HG02943 (cell line): ENCODE results near the gene RDX.
"Not testable (repeated sequence)": the region's sequence is repeated elsewhere in the genome, so short reads cannot be mapped to it uniquely, and the experiment has no call there.

ENCODE experiments used
- ATAC-seq: cut with Tn5 transposase; IDR thresholded peaks from one replicate; pipeline ENCODE4 v1.9.1; 2021; ENCODE audit warnings: mild to moderate bottlenecking, low read depth, moderate library complexity; ENCODE audit not compliant: unreplicated experiment

The RDX gene

DNA sequence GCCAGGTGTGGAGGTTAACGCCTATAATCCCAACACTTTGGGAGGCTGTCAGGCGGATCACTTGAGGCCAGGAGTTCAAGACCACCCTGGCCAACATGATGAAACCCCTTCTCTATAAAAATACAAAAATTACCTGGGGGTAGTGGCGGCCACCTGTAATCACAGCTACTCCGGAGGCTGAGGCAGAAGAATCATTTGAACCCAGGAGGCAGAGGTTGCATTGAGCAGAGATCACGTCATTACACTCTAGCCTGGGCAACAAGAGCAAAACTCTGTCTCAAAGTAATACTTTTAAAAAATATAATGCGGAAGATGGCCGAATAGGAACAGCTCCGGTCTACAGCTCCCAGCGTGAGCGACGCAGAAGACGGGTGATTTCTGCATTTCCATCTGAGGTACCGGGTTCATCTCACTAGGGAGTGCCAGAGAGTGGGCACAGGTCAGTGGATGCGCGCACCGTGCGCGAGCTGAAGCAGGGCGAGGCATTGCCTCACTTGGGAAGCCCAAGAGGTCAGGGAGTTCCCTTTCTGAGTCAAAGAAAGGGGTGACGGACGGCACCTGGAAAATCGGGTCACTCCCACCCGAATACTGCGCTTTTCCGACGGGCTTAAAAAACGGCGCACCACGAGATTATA, 87.6 kb downstream of the RDX start:
- not testable (repeated sequence) for ATAC-seq

DNA sequence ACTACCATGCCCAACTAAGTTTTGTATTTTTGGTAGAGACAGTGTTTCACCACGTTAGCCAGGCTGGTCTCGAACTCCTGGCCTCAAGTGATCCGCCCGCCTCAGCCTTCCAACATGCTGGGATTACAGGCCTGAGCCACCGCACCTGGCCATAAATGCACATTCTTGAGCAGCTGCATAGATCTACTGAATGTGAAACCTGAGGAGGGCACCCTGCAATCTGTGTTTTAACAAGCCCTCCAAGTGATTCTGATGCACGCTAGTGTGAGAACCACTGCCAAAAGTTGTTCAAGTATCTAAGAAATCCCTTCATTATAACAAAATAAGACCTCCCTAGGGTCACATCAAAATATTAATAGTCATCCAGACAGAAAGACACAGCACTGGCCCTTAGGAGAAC, 89.3 kb downstream of the RDX start:
- ATAC-seq, result no peak

DNA sequence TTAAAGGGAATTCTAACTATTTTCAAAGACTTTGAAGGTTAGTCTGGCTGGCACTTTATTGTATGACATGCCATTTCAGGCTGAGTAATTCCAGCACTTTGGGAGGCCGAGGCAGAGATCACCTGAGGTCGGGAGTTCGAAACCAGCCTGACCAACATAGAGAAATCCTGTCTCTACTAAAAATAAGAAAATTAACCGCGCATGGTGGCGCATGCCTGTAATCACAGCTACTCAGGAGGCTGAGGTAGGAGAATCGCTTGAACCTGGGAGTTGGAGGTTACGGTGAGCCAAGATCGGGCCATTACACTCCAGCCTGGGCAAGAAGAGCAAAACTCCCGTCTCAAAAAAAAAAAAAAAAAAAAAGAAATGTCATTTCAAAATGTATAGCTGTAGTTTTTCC, 95.6 kb downstream of the RDX start:
- no peak for ATAC-seq

DNA sequence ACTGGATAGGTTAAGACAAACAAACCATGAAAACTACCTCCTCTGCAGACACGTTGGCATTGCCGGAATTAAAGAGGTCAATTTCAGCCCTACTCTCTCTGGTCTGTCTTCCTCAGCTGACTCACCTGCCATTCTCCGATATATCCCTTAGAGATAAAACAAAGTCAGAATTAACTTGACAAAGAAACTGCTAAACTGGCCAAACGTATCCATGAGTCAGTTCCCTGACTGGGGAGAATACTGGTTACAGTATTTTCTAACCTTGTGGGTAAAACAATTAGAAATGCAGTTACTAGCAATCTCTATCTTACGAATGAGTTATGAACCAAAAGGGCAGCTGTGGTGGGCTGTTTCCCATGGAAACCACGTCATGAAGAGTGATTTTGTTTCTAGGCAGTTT, 96.2 kb downstream of the RDX start:
- ATAC-seq, result no peak

DNA sequence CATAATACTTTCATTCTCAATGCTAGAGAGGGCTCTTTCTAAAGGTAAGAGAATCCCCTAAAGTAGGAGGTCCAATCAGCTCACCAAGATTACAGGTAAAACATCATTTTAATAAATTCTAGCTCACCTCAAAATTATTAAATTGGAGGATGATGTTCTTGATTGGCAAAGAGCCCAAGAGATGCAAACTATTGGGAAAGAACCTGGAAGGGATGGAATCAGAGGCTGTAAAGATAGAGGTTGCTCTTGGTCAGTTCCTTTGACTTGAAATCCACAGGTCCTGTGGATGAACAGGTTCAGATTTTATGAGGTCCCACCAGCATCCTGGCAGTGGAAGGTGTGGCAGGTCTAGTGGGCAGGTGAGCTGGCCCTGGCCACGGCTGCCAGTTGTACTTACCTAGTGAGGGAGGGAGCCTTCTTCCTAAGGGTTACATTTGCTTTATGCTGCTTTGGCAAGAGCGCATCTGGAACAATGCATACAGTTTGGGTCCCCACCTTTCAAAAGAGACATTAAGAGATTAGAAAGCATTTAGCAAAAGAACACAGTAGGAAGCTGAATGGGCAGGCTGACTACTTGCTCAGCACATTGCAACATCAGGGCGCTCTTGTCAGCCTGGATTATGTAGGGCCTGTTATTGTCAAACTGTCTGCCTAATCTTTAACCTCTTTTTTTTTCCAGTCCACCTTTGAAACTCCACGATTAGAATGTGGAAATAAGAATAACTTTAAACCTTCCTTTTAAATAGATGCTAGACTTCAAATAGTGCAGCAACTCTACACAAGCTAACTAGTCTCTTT, 97.0 kb downstream of the RDX start:
- no peak for ATAC-seq

DNA sequence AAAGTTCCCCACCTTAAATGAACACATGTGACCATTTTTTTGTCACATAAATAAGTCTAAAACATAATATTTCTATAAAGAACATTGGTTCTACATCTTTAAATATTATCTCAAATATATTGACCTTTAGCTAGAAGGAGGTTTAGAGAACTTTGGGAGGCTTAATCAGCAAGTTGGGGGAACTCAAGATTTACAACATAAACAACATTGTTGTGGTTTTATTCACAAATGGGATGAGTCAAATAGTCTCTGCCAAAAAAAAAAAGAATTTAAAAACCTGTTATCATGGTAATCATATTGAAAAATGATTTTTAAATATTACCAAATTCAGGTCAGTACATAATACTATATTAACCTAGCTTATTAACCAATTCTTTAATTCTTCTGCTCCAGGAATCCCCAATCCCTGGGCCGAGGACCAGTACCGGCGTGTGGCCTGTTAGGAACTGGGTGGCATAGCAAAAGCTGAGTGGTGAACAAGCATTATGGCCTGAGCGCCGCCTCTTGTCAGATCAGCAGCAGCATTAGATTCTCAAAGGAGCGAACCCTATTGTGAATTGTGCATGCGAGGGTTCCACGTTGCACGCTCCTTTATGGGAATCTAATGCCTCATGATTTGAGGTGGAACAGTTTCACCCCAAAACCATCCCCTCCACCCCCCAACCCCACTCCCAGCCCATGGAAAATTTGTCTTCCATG, 98.2 kb downstream of the RDX start:
- ATAC-seq, result no peak

DNA sequence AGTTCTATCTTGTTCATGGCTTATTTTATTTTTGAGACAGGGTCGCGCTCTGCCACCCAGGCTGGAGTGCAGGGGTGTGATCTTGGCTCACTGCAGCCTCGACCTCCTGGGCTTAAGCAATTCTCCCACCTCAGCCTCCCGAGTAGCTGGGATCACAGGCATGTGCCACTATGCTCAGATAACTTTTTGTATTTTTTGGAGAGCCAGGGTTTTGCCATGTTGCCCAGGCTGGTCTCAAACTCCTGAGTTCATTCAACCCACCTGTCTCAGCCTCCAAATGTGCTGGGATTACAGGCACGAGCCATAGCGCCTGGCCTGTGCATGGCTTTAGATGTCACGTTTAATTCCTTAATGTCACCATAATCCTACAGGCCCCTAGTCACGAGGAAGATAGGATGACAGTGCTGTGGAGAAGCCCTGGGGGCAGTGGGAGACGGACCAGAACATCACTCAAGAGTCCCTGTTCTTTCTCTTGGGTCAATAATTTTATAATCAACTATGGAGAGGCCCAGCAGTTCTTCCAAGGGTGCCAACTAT, 99.5 kb downstream of the RDX start:
- no peak for ATAC-seq

DNA sequence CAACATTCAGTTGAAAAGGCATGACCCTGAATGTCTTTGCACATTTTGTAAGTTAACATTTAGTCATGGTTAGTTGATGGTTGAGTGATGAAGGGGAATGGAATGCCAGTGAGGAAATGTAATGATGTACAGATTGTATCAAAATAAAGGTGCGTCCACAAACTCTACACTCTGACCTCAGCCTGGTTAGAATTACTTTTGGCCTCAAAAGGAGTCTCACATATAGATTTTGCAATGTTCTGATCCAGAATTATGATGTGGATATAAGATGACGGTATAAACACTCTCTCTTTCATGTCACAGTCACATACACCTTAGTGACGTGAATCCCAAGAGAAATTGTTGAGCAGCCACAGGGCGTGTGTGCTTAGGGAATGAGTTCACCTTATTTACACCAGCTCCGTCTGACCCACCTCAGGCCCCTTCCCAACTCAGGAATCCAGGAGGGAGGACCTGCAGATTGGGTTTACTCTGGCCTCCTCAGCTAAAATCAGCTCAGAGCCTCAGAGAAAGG, 100.1 kb downstream of the RDX start:
- ATAC-seq, result no peak

DNA sequence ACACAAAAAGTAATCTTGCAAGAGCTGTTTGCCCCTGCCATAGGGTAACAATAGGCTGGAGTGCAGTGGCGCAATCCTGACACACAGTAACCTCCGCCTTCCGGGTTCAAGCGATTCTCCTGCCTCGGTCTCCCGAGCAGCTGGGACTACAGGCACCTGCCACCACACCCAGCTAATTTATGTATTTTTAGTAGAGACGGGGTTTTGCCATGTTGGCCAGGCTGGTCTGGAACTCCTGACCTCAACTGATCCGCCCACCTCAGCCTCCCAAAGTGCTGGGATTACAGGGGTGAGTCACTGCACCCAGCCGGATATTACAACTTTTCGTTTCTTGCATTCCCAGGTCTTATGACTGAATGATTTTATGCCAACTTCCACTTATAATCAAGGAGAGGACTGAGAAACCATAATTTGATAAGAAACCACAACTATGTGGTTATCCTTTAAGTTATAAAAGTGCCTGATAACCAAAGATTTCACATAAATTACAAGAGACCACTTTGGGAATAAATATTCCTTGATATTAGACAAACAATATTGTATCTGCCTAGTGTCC, 102.1 kb downstream of the RDX start:
- not testable (repeated sequence) for ATAC-seq

DNA sequence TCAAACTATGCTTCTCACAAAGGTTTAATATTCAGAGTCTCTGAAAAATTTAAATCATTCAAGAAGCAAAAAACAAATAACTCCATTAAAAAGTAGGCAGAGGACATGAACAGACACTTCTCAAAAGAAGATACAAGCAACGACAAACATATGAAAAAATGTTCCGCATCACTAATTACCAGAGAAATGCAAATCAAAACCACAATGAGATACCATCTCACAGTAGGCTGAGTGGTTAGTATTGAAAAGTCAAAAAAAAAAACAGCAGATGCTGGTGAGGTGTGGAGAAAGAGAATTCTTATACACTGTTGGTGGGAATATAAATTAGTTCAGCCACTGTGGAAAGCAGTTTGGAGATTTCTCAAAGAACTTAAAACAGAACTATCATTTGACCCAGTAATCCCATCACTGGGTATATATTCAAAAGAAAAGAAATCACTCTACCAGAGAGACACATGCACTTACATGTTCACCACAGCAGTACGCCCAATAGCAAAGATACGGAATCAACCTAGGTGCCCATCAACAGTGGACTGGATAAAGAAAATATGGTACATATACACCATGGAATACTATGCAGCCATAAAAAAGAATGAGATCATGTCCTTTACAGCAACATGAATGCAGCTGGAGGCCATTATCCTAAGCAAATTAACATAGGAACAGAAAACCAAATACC, 103.7 kb downstream of the RDX start:
- ATAC-seq, result peak; percentile 73

DNA sequence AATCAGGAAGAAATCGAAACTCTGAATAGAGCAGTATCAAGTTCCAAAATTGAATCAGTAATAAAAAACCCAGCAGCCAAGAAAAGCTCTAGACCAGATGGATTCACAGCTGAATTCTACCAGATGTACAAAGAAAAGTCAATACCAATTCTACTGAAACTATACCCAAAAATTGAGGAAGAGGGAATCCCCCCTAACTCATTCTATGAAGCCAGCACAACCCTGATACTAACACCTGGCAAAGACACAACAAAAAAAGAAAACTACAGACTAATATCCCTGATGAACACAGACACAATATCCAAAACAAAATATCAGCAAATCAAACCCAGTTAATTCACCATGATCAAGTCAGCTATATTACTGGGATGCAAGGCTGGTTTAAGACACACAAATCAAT, 105.5 kb downstream of the RDX start:
- ATAC-seq, result no peak

DNA sequence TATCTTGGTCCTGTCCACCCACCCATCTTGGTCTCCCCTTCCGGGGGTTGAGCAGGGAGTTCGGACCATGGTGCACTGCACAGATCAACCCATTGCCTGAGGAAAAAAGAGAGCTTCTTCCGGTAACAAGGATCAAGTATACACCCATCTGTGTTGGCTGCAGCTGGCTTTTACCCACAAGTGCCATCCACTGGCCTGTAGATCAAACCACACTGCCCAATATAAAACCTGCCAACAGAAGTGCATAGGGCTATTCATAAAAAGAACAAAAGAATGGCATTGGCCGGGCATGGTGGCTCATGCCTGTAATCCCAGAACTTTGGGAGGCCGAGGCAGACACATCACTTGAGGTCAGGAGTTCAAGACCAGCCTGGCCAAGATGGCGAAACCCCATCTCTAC, 108.7 kb downstream of the RDX start:
- no peak for ATAC-seq

DNA sequence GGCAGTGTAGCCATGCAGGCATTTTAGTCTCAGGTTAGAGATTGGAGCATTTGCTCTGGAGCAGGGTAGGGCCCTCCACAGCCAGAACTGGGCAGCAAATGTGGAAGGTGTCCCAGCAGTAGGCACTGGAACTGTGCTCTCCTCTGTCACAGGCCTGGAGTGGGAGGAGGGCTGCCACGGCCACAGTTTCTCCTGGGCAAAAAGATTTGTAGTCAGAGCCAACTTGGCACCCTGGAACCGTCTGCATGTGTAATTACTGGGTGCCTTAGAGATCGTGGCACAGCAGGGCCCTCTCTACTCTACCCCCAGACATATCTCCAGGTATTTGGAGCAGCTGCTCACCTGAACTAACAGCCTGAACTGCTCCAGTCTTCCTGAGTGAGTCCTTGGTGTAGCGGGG, 109.5 kb downstream of the RDX start:
- no peak for ATAC-seq

DNA sequence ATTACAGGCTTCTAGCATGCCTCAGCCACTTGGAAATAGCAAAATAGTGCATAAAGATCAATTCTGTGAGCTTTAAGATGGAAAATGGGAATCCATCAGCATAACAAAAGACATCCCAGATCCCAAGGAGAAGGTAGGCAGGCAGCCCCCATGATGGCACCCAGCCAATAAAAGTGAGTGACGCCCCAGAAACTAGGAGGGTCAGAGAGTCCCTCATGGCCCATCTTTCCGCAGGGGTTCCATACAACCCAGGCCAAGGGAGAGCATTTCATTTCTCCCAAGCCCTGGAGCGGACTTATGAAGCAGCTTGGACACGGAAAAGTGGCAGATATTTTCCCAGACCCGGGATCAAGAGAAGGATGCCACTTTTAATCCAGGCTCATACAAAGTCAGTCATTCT, 110.0 kb downstream of the RDX start:
- no peak for ATAC-seq

DNA sequence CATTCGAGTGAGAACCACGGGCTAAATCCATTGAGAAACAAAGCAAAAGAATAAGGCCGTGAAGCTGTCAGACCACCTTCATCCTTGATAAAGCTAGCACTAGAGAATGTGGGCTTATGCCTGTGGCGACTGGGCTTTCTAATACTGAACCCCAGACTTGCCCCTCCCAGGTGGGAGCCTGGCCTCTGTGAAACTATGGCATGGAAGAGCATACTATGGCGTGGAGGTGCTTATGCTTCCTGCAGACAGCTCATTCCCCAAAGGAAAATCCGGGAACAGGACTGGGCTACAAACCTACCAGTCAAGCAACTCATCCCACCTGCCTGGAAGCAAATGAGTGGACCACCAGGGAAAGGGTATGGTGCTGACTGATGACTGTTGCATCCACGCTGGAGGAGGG, 110.8 kb downstream of the RDX start:
- ATAC-seq, result no peak

DNA sequence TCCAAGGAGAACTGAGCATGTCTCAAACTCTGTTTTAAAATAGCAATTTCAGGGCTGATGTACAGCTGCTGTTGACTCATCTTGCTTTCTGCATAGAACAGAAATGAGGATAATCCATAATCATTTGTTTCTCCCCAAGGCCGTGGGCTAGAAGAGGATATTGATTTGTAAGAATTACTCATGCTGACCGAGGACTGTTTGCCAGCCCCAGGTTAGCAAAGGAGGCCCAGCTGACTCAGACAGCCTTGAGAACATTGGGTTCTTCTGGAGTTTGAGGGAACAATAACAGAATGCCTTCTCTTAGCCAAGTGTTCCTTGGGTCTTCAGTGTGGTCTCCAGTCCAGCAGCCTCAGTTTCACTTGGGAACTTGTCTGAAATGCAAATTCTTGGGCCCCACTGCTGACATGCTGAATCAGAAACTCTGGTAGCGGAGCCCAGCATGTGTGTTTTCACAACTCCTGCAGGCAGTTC, 111.3 kb downstream of the RDX start:
- ATAC-seq, result no peak

DNA sequence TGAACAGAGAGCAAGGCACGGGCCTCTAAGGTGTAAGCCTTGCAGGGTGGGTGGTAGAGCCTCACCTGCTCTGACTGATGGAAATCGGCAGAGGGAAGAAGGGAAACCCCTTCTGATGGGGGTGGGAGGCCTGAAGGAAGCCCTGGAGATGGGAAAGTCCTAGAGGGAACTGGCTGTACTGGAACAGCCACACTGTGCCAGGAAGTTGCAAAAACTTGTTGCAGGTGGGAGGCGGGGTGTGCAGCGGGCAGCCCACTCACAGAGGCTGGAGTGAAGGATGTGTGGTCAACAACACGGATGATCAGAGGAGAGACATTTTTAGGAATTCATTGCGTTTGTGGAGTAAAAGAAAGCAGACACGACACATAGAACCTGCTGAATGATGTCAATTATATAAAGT, 112.0 kb downstream of the RDX start:
- ATAC-seq, result no peak

DNA sequence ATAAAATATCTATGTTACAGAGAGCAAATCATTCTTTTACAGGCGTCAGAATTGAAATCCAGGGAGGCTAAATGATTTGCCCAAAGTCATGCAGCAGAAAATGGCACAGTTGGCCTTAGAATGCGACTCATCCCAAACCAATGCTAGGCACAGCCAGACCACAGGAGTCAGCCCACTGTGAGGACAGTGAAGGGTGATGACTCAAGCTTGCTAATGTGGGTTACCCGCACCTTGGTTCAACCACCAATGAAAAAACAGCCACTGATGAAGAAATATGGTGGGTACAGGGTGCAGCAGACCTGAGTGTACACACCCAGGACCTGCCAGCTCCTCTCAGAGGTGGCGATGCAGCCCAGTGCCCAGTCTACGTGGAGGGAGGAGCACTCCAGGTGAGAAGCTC, 113.5 kb downstream of the RDX start:
- no peak for ATAC-seq

DNA sequence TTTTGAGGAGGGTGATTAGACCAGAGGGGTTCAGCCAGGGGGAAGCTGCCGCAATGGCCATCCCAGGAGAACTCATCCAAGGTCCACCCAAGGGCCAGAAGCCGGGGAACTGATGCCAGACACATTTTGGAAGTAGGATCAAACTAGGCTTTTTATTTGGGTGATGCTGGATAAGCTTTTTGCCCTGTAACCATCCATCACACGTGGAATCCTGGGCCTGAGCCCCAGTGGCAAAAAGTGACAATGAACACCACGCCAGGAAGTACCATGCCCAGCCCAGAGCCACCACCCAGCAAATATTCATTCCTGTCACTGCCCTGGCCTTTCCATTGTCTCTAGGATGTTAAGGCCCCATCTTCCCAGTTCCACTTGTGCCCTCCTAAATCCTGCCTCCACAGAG, 117.3 kb downstream of the RDX start:
- no peak for ATAC-seq

DNA sequence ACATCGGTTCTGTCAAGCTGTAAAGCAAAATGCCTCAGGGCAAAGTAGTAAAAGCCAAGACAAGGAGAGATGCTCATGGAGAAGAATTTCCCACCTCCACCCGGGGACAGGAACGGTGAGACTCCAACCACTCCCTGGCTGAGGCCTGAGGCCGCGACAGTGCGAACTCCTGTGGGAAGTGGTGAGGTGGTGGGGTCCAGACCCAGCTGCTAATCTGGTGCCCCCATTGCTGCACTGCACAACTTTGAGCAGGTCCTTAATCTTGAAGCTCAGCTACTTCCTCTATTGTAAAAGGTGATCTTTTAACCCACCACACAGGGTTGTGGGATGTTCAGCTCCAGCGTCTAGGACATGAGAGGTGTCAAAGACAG, 119.3 kb downstream of the RDX start:
- no peak for ATAC-seq
